ENCODE data around the gene AFF3. TPM values are rescaled to one million over a fixed set of nuclear protein-coding genes. Genes with fewer than 3 reads are reported as not detected.

The AFF3 gene
- total and polyA plus RNA-seq, 2 of the 4 experiments (the other 2 are of a cell fraction) = 12.9 to 14.3 TPM

DNA sequence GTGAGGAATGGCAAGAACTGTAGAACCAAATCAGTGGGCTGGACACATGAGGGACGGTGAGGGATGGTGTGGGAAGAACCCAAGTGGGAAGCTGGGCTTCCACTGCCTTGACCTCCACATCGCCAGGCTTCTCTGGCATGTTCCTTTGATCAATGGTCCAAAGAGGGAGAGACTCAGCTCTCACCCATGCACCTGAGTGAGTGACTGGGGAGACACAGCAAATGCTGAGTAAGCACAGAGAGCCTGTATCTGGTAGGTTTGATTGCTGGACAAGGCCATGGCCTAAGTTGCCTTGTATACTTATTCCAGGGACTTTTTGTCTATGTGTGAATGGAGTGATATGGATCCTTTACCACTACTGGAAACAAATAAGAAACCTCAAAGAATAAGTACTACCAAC is 188.6 kb downstream of the AFF3 start:
- H2BK20ac ChIP-seq (ENCODE audit: low read depth, low read length) = no peak overlapping the region
- DNase-seq = no peak
- no peak overlapping the region for H3K18ac ChIP-seq (ENCODE audit: low read depth, low read length)
- H2BK120ac ChIP-seq (ENCODE audit: low read depth, low read length) = no peak overlapping the region
- H4K91ac ChIP-seq (ENCODE audit: insufficient read depth, low read depth, low read length) = no peak overlapping the region
- ChIA-PET CTCF (no interaction called here), POLR2A (ENCODE audit: unreplicated experiment) (no interaction called here)
- no peak overlapping the region for H2BK5ac ChIP-seq (ENCODE audit: low read depth, low read length, poor library complexity, severe bottlenecking)
- H3K27ac ChIP-seq (ENCODE audit: insufficient read depth, low read length) = no peak overlapping the region
- in situ Hi-C loops (cut with MboI; ENCODE audit: low sequenced_read_pairs) (no loop called here), dilution Hi-C loops (cut with HindIII; ENCODE audit: low sequenced_read_pairs, unreplicated experiment) (no loop called here), intact Hi-C loops (cut with micrococcal nuclease) (no loop called here)
- peaks cover 11% of the 10 kb centered on the region for H3K9me1 ChIP-seq (ENCODE audit: insufficient read depth, low read length)
- no peaks in the 10 kb centered on the region for H3K27me3 ChIP-seq (ENCODE audit: control insufficient read depth, insufficient read depth, low read length)
- no peak for ATAC-seq (ENCODE audit: low read depth)
- no peak overlapping the region for H3K4me2 ChIP-seq (ENCODE audit: low read depth, low read length)
- no peaks in the 10 kb centered on the region for H3K9me3 ChIP-seq (ENCODE audit: control insufficient read depth, insufficient read depth, low read length)
- H4K8ac ChIP-seq (ENCODE audit: low read depth in 2 of 2, low read length in 2 of 2) = no peak overlapping the region
- peak overlapping the region; percentile 56 for H2AK5ac ChIP-seq (ENCODE audit: low read depth, low read length)
- no peak overlapping the region for H2BK15ac ChIP-seq (ENCODE audit: low read depth, low read length)
- no peak overlapping the region for H3K4me3 ChIP-seq (ENCODE audit: insufficient read depth, low read depth, low read length)
- H3K36me3 ChIP-seq (ENCODE audit: control insufficient read depth, insufficient read depth, low read length) = peaks cover 10% of the 10 kb centered on the region; the same call in 1 of the 2 replicates
- H3K14ac ChIP-seq (replicated peaks; ENCODE audit: low read depth, low read length) = no peak overlapping the region
- no peaks in the 10 kb centered on the region for H3K4me1 ChIP-seq (ENCODE audit: control insufficient read depth, insufficient read depth, low read length)
- H2AFZ ChIP-seq (replicated peaks; ENCODE audit: low read length, poor library complexity) = no peak overlapping the region
- H3K56ac ChIP-seq (ENCODE audit: extremely low read depth, insufficient read depth, low read length) = no peak overlapping the region
- H3K23ac ChIP-seq (ENCODE audit: low read depth, low read length) = no peak overlapping the region
- peaks cover 3 to 21% of the 10 kb centered on the region in 2 experiments; a peak in 3 of 4 replicates for H3K79me1 ChIP-seq (ENCODE audit: low read depth in 1 of 2, low read length in 2 of 2)
- H3K9ac ChIP-seq (ENCODE audit: low read depth, low read length) = no peak overlapping the region
- H4K5ac ChIP-seq (ENCODE audit: low read depth, low read length) = no peak overlapping the region
- no peak overlapping the region for H2AK9ac ChIP-seq (replicated peaks; ENCODE audit: low read depth, low read length, poor library complexity)
- BruUV-seq (replicated peaks) = no TSS peak
- WGBS, 2 experiments (ENCODE audit: extremely low coverage in 2 of 2, insufficient read length in 1 of 2) = 100% methylated on average over 1 of the region's 2 CpGs; no CpG with 5 or more reads in 1 of the 2 experiments
- TF ChIP-seq NFE2L2 (IDR thresholded peaks at IDR 0.05; ENCODE audit: low read depth, low read length) (no peak), MAFK (IDR thresholded peaks at IDR 0.05; ENCODE audit: low read depth, low read length) (peak; percentile 36; the same call in 1 of the 2 replicates), CHD1 (IDR thresholded peaks at IDR 0.05; ENCODE audit: low read depth, low read length) (no peak), BHLHE40 (IDR thresholded peaks at IDR 0.05; ENCODE audit: low read depth, low read length) (no peak)
- no peak overlapping the region for H3K4ac ChIP-seq (ENCODE audit: low read depth, low read length)
- no peaks in the 10 kb centered on the region for H4K20me1 ChIP-seq (ENCODE audit: insufficient read depth, low read length)

All from IMR-90 (cell line).